Measurements from ENCODE around the gene ADAMTS8.

Gene ADAMTS8

GRCh38 chr11:130390071-130390758 lies 38.2 kb downstream of the ADAMTS8 start:
- DNase-seq: no peak

GRCh38 chr11:130389335-130389935 lies 39.0 kb downstream of the ADAMTS8 start:
- no peak for DNase-seq

GRCh38 chr11:130388607-130389205 lies 39.7 kb downstream of the ADAMTS8 start:
- no peak for DNase-seq

- DNase-seq: no peak
Observed at GRCh38 chr11:130386056-130386455, 42.4 kb downstream of the ADAMTS8 start.

- DNase-seq: no peak
Observed at GRCh38 chr11:130383344-130384211, 44.8 kb downstream of the ADAMTS8 start.

- DNase-seq: no peak
Observed at GRCh38 chr11:130381317-130381716, 47.1 kb downstream of the ADAMTS8 start.

GRCh38 chr11:130380778-130381177 lies 47.6 kb downstream of the ADAMTS8 start:
- no peak for DNase-seq

- no peak for DNase-seq
Observed at GRCh38 chr11:130379276-130379675, 49.1 kb downstream of the ADAMTS8 start.

GRCh38 chr11:130370845-130371590 lies 57.4 kb downstream of the ADAMTS8 start:
- DNase-seq: no peak

- no peak for DNase-seq
Observed at GRCh38 chr11:130369713-130370112, 58.7 kb downstream of the ADAMTS8 start.

- DNase-seq: no peak
Observed at GRCh38 chr11:130369141-130369691, 59.2 kb downstream of the ADAMTS8 start.

- no peak for DNase-seq
Observed at GRCh38 chr11:130359419-130359818, 69.0 kb downstream of the ADAMTS8 start.

GRCh38 chr11:130358398-130358797 lies 70.0 kb downstream of the ADAMTS8 start:
- DNase-seq: no peak
